Astrocyte (in vitro differentiated cells and primary cell): ENCODE data around the gene MAP2K7. TPM values are rescaled to one million over a fixed set of nuclear protein-coding genes. Genes with fewer than 3 reads are reported as not detected.

Source experiments
- DNase-seq: peaks from one replicate; pipeline ENCODE4 v3.0.0-alpha.2; 2010; ENCODE audit warnings: low read depth
- FAIRE-seq: peaks from 2 replicates; lab custom pipeline; 2011; peaks lifted over from hg19 to GRCh38; lab: Jason Lieb, UNC
- H2AFZ ChIP-seq: 2 replicates; pipeline ENCODE4 v1.6.0; 2012; ENCODE audit warnings: low read depth, low read length, inconsistent platforms
- H3K27ac ChIP-seq: 2 replicates; pipeline ENCODE4 v1.5.1; 2011; ENCODE audit warnings: low read depth, low read length, inconsistent platforms
- H3K27me3 ChIP-seq: 2 replicates; pipeline ENCODE4 v1.6.0; 2011; ENCODE audit warnings: low read length, inconsistent platforms; ENCODE audit not compliant: insufficient read depth
- H3K36me3 ChIP-seq: 2 replicates; pipeline ENCODE4 v1.5.1; 2011; ENCODE audit warnings: low read length, inconsistent platforms; ENCODE audit not compliant: insufficient read depth
- H3K4me1 ChIP-seq: 2 replicates; pipeline ENCODE4 v1.5.1; 2011; ENCODE audit warnings: low read length, inconsistent platforms; ENCODE audit not compliant: insufficient read depth
- H3K4me2 ChIP-seq: 2 replicates; pipeline ENCODE4 v1.6.0; 2012; ENCODE audit warnings: low read length, inconsistent platforms
- H3K4me3 ChIP-seq: 2 replicates; pipeline ENCODE4 v1.5.1; 2011; ENCODE audit warnings: low read depth, mild to moderate bottlenecking, low read length, inconsistent platforms; ENCODE audit not compliant: insufficient read depth
- H3K79me2 ChIP-seq: 2 replicates; pipeline ENCODE4 v1.6.0; 2012; ENCODE audit warnings: mild to moderate bottlenecking, low read length, inconsistent platforms; ENCODE audit not compliant: insufficient read depth
- H3K9ac ChIP-seq: 2 replicates; pipeline ENCODE4 v1.6.0; 2012; ENCODE audit warnings: mild to moderate bottlenecking, low read length, inconsistent platforms
- H3K9me3 ChIP-seq: 2 replicates; pipeline ENCODE4 v1.5.1; 2012; ENCODE audit warnings: low read depth, mild to moderate bottlenecking, low read length, inconsistent platforms; ENCODE audit not compliant: insufficient read depth
- H4K20me1 ChIP-seq: 2 replicates; pipeline ENCODE4 v1.6.0; 2012; ENCODE audit warnings: low read length, inconsistent platforms; ENCODE audit not compliant: insufficient read depth
- H3K27ac Mint-ChIP-seq: one replicate; pipeline ENCODE4 v1.8.0; 2021; ENCODE audit warnings: mild to moderate bottlenecking, mixed read lengths; ENCODE audit not compliant: unreplicated experiment
- H3K27me3 Mint-ChIP-seq: one replicate; pipeline ENCODE4 v1.8.0; 2021; ENCODE audit warnings: low read depth, mixed read lengths; ENCODE audit not compliant: unreplicated experiment
- H3K36me3 Mint-ChIP-seq: one replicate; pipeline ENCODE4 v1.8.0; 2021; ENCODE audit warnings: low read depth, mixed read lengths; ENCODE audit not compliant: unreplicated experiment
- H3K4me1 Mint-ChIP-seq: one replicate; pipeline ENCODE4 v1.8.0; 2021; ENCODE audit warnings: low read depth, mixed read lengths; ENCODE audit not compliant: unreplicated experiment
- H3K4me3 Mint-ChIP-seq: one replicate; pipeline ENCODE4 v1.8.0; 2021; ENCODE audit warnings: mild to moderate bottlenecking, moderate library complexity, mixed read lengths; ENCODE audit not compliant: unreplicated experiment
- H3K9me3 Mint-ChIP-seq: one replicate; pipeline ENCODE4 v1.8.0; 2021; ENCODE audit warnings: mild to moderate bottlenecking, mixed read lengths; ENCODE audit not compliant: unreplicated experiment
- CTCF ChIP-seq: IDR thresholded peaks from 2 replicates; pipeline ENCODE4 v1.5.1; 2011; ENCODE audit warnings: low read depth, mild to moderate bottlenecking, inconsistent platforms, low read length, moderate library complexity; ENCODE audit not compliant: insufficient read depth
- EZH2 ChIP-seq: IDR thresholded peaks from 2 replicates; pipeline ENCODE4 v1.6.1; 2012; ENCODE audit warnings: mild to moderate bottlenecking, low read length, inconsistent platforms; ENCODE audit not compliant: insufficient read depth
- total RNA-seq: library from RNA; stranded (reverse); gene quantifications from 2 replicates; pipeline ENCODE4 v1.2.1, GENCODE V29; 2021

MAP2K7 gene
- total RNA-seq, 1 donor from 2014 or later = 22.9 TPM

- no peaks in the 10 kb centered on the region for H3K27me3 ChIP-seq
- DNase-seq = no peak
- Mint-ChIP-seq H3K36me3 (peaks cover 3% of the 10 kb centered on the region), H3K27ac (no peak overlapping the region), H3K9me3 (peaks cover 2% of the 10 kb centered on the region), H3K27me3 (no peaks in the 10 kb centered on the region), H3K4me1 (peaks cover 5% of the 10 kb centered on the region), H3K4me3 (no peak overlapping the region)
- peaks cover 49% of the 10 kb centered on the region for H4K20me1 ChIP-seq
- no peaks in the 10 kb centered on the region for H3K36me3 ChIP-seq
- peaks cover 45% of the 10 kb centered on the region for H3K79me2 ChIP-seq
- no peak overlapping the region for H3K4me2 ChIP-seq
- no peak for FAIRE-seq
- H3K27ac ChIP-seq = no peak overlapping the region
- no peak overlapping the region for H2AFZ ChIP-seq
- H3K4me3 ChIP-seq = no peak overlapping the region
- H3K4me1 ChIP-seq = peaks cover 21% of the 10 kb centered on the region
- H3K9me3 ChIP-seq = no peaks in the 10 kb centered on the region
- TF ChIP-seq CTCF (no peak), EZH2 (no peak)
- H3K9ac ChIP-seq = no peak overlapping the region
Measured at GRCh38 chr19:7907122-7907521, 3.4 kb downstream of the MAP2K7 start.

- Histone ChIP-seq H3K27ac (no peak overlapping the region), H3K27me3 (no peaks in the 10 kb centered on the region), H2AFZ (no peak overlapping the region), H4K20me1 (peaks cover 49% of the 10 kb centered on the region), H3K9ac (no peak overlapping the region), H3K36me3 (no peaks in the 10 kb centered on the region), H3K4me2 (no peak overlapping the region), H3K9me3 (no peaks in the 10 kb centered on the region), H3K4me1 (peaks cover 20% of the 10 kb centered on the region), H3K79me2 (peaks cover 45% of the 10 kb centered on the region), H3K4me3 (no peak overlapping the region)
- H3K27ac Mint-ChIP-seq = no peak overlapping the region
- FAIRE-seq (no peak), DNase-seq (no peak)
- peaks cover 3% of the 10 kb centered on the region for H3K36me3 Mint-ChIP-seq
- H3K9me3 Mint-ChIP-seq = peaks cover 2% of the 10 kb centered on the region
- no peaks in the 10 kb centered on the region for H3K27me3 Mint-ChIP-seq
- TF ChIP-seq EZH2 (no peak), CTCF (no peak)
- peaks cover 5% of the 10 kb centered on the region for H3K4me1 Mint-ChIP-seq
- no peak overlapping the region for H3K4me3 Mint-ChIP-seq
Measured at GRCh38 chr19:7907544-7907943, 3.9 kb downstream of the MAP2K7 start.

- Histone ChIP-seq H3K4me2 (no peak overlapping the region), H3K4me3 (no peak overlapping the region), H4K20me1 (peaks cover 49% of the 10 kb centered on the region), H3K79me2 (peaks cover 42% of the 10 kb centered on the region), H3K9ac (no peak overlapping the region), H2AFZ (no peak overlapping the region), H3K4me1 (peaks cover 14% of the 10 kb centered on the region), H3K36me3 (no peaks in the 10 kb centered on the region), H3K9me3 (no peaks in the 10 kb centered on the region), H3K27ac (no peak overlapping the region), H3K27me3 (no peaks in the 10 kb centered on the region)
- H3K9me3 Mint-ChIP-seq = peaks cover 2% of the 10 kb centered on the region
- H3K27me3 Mint-ChIP-seq = no peaks in the 10 kb centered on the region
- DNase-seq (no peak), FAIRE-seq (no peak)
- peaks cover 3% of the 10 kb centered on the region for H3K36me3 Mint-ChIP-seq
- H3K27ac Mint-ChIP-seq = no peak overlapping the region
- TF ChIP-seq CTCF (no peak), EZH2 (no peak)
- H3K4me3 Mint-ChIP-seq = no peak overlapping the region
- H3K4me1 Mint-ChIP-seq = peaks cover 5% of the 10 kb centered on the region
Measured at GRCh38 chr19:7908078-7908699, 4.5 kb downstream of the MAP2K7 start.
